ENCODE results near the gene CAMSAP1.
A peak's percentile ranks its signal among the peaks of the same experiment; 100 is the strongest.

The CAMSAP1 gene

GRCh38 chr9:135880438-135880837 lies 26.9 kb downstream of the CAMSAP1 start:
- no peak for DNase-seq

- peak in 1 of 14 donors; percentile 15 for DNase-seq
These were observed 27.7 kb downstream of the CAMSAP1 start for GRCh38 chr9:135879619-135880018.

- no peak for DNase-seq
These were observed 28.1 kb downstream of the CAMSAP1 start for GRCh38 chr9:135879237-135879601.

GRCh38 chr9:135878528-135879236 lies 28.7 kb downstream of the CAMSAP1 start:
- no peak for DNase-seq

GRCh38 chr9:135877791-135878527 lies 29.4 kb downstream of the CAMSAP1 start:
- no peak for DNase-seq

- no peak for DNase-seq
These were observed 30.4 kb downstream of the CAMSAP1 start for GRCh38 chr9:135876936-135877335.

GRCh38 chr9:135874859-135875258 lies 32.5 kb downstream of the CAMSAP1 start:
- no peak for DNase-seq

- DNase-seq: no peak
These were observed 37.4 kb downstream of the CAMSAP1 start for GRCh38 chr9:135869909-135870308.

GRCh38 chr9:135865531-135865930 lies 41.8 kb downstream of the CAMSAP1 start:
- DNase-seq: no peak

GRCh38 chr9:135864447-135865049 lies 42.8 kb downstream of the CAMSAP1 start:
- peak in 7 of 14 donors; percentile 24 to 51 (median 35) for DNase-seq

GRCh38 chr9:135862809-135863208 lies 44.5 kb downstream of the CAMSAP1 start:
- DNase-seq: no peak

- no peak for DNase-seq
These were observed 48.7 kb downstream of the CAMSAP1 start for GRCh38 chr9:135858491-135859185.

- no peak for DNase-seq
These were observed 49.5 kb downstream of the CAMSAP1 start for GRCh38 chr9:135857843-135858242.

GRCh38 chr9:135857371-135857786 lies 50.0 kb downstream of the CAMSAP1 start:
- no peak for DNase-seq

GRCh38 chr9:135851748-135852147 lies 55.6 kb downstream of the CAMSAP1 start:
- no peak for DNase-seq

- DNase-seq: no peak
These were observed 56.6 kb downstream of the CAMSAP1 start for GRCh38 chr9:135850737-135851136.

GRCh38 chr9:135849181-135849580 lies 58.2 kb downstream of the CAMSAP1 start:
- DNase-seq: no peak

GRCh38 chr9:135848341-135849047 lies 58.9 kb downstream of the CAMSAP1 start:
- DNase-seq: no peak

GRCh38 chr9:135847833-135848232 lies 59.5 kb downstream of the CAMSAP1 start:
- DNase-seq: no peak

GRCh38 chr9:135840539-135840938 lies 66.8 kb downstream of the CAMSAP1 start:
- no peak for DNase-seq

- no peak for DNase-seq
These were observed 67.2 kb downstream of the CAMSAP1 start for GRCh38 chr9:135840107-135840506.

GRCh38 chr9:135839516-135839915 lies 67.8 kb downstream of the CAMSAP1 start:
- DNase-seq: no peak

Measured in C1 segment of cervical spinal cord (tissue), 14 donors.